CD4-positive, alpha-beta T cell treated with Interleukin-6 for 4 hours (primary cell): ENCODE results near the gene EHMT1.
A peak's percentile ranks its signal among the peaks of the same experiment; 100 is the strongest.
"Not testable (repeated sequence)": the region's sequence is repeated elsewhere in the genome, so short reads cannot be mapped to it uniquely, and the experiment has no call there.

Source experiments
- DNase-seq: peaks from one replicate; pipeline ENCODE4 v3.0.0-alpha.2; 2020; ENCODE audit warnings: mixed read lengths

The EHMT1 gene

DNA sequence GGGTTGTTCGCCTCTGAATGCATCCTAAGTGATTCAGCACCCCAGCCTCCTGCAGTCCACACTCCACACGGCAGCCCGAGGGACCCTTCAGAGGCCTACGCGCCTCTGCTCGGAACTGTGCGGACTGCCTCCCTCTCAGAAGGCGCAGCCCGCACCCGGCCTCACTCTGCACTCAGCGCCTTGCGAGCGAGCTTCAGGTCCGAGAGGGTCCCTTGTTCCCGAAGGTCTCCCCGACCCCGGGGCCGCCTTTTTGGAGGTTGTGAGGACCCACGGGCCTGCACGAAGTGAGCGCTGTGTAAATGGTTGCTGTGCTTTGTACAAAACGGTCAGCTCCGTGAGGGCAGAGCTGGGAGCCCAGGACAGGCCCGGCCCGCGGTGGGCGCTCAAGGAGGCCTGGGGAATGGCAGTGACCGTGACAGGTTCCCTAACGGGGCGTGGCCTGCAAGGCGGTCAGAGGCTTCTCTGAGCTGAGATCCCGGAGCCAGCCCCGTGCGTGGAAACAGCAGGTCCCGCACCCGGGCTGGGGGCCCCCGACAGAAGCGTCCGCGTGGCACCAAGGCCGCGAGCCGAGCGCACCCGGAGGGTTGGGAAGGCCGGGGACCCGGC is 258.1 kb downstream of the EHMT1 start:
- no peak for DNase-seq

DNA sequence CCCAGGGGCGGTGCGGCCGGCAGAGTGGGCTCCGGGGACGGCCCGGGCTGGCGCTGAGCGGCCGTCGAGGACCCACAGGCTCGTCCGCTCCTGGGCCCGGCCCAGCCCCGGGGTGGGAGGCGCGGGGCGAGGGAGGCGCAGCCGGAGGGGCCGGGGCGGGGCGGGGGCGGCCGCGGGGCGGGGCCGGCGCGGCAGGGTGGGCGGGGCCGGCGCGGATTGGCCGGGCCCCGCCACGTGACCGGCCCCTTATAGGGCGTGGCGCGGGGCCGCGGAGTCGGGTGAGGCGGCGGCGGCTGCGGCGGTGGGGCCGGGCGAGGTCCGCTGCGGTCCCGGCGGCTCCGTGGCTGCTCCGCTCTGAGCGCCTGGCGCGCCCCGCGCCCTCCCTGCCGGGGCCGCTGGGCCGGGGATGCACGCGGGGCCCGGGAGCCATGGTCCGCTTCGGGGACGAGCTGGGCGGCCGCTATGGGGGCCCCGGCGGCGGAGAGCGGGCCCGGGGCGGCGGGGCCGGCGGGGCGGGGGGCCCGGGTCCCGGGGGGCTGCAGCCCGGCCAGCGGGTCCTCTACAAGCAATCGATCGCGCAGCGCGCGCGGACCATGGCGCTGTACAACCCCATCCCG is 258.8 kb downstream of the EHMT1 start, which contains the start of gene CACNA1B:
Gene CACNA1B (plus strand): TSS at position 277 of the 617 bp plus-strand sequence. CDS start 152 bp downstream, at position 429.
- DNase-seq = not testable (repeated sequence)

DNA sequence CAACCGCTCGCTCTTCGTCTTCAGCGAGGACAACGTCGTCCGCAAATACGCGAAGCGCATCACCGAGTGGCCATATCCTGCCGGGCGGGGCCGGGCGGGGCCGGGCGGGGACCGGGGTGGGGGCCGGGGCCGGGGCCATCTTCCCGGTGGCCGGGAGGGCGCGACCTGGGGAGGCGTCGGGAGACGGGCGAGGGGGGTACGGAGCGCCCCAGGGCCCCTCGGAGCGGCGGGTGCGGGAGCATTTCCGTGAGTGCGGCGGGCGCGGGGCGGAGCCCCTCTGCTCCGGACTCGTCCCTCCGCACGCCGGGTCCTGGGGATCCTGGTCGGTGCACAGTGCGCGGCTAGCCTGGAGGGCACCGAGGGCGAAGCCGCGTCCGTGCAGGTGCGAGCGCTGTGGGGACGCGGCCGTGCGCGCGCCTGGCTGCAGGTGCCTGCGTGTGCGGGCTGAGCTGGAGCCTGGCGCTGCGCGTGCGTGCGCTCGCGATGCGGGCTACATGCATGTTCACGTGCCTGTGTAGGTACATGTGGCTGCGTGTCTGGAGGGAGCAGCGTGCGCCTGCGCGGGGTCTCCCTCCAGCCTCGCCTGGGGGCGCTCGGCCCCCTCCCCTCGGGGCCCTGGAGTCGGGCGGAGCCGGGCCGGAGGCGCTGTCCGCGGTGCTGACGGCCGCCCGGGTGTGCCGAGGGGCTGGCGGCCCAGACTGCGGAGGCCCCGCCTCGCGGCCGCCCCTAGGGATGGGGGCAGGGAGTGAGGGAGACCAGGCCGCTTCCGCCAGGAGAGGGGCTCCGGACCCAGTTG is 259.5 kb downstream of the EHMT1 start:
- DNase-seq = peak; percentile 6

DNA sequence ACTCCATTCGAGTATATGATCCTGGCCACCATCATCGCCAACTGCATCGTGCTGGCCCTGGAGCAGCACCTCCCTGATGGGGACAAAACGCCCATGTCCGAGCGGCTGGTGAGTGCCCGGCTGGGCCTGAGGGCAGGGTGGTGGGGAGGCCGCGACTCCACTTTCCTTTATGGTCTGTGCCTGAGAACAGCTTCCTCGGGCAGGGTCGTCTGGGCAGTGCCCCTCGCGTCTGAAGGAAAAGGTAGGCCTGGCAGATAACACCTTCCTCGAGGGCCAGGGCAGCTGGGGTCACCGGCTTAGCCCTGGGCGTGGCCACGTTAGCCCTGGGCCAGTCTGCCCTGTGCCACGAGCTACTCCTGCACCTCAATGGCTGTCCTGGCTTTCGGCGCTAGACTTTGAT is 260.2 kb downstream of the EHMT1 start:
- no peak for DNase-seq

DNA sequence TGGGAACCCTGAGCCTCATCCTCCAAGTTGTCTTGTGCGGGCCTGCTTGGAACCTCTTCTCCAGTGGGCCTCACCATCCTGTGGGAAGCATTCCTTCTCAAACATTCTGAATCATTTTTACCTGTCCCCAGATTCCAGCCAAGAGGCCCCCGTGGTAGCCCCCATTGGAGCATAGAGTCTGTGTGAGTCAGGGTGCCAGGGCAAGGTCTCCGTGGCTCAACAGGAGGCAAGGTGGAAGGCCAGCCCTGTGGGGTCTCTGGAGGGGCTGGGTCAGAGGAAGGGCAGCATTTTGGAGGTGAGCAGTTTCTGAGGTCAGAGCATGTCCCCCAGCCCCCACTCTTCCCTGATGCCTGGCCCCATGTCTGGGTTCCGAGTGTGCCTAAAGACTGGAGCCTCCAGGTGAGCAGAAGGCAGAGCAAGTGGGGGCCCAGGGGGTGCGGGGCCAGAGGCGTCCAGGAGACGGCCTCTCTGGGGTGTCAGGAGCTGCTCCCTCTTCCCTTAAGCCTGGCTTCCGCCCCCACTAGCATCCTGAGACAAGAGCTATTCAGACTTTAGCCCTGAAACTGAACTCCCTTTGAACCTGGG is 260.9 kb downstream of the EHMT1 start:
- DNase-seq = no peak

DNA sequence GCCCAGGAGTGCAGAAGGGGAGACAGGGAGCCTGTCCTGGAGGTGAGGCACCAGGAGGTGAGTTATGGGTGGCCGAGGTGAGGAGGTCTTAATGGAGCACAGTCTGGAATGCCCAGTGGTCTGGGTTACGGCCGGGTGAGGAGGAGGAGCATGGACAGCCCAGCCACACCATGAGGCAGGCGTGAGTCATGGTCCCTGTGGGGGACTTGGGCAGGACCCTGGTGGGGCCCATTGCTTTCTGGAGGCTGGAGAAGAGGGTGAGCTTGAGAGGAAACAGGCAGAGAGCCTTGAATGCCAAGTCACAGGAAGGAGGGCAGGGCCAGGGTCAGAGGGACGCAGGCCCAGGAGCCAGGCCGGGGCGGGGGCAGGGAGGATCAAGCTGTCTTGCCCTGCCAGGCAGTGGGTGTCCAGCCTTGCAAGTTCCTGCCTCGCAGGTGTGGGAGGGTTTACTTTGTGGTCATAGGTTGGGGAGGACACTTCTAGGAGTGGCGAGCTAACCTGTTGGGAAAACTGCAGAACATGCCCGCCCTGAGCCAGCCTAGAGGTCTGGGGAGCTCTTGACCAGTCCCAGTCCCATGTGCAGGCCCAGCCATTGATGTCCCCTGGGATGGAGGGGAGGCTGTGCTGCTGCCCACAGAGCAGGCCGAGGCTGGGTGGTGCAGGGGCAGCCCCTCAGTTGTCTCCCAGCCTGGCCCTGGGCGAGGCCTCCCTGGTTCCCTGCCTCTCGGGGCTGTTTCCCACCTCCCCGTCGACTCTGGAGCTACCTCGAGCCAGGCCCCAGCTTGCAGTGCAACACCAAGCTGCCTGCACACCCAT is 261.6 kb downstream of the EHMT1 start:
- DNase-seq = no peak

DNA sequence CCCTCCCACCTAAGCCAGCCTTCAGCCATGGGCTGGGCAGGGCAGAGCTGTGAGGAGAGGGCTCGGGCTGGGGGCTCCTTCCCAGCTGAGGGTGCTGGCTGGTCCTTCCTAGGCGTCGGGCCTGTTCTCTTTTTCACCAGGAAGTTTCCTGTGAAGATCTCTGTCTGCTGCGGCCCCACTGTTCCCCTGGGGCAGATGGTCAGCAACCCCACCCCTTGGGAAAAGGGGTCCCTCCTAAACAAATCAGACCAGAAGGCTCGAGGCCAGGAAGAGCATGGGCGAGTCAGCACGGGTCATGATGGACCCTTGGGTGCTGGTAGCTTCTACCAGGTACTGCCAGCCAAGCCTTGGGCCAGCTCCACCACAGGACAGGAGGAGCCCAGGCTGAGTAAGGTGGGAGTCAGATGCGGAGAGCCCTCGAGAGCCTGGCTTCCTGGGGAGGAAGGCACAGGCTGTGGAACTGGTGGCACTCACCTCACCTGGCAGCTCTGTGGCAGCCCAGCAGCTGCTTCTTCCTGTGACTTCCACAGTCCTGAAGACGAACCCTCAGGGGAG is 262.2 kb downstream of the EHMT1 start:
- DNase-seq = no peak

DNA sequence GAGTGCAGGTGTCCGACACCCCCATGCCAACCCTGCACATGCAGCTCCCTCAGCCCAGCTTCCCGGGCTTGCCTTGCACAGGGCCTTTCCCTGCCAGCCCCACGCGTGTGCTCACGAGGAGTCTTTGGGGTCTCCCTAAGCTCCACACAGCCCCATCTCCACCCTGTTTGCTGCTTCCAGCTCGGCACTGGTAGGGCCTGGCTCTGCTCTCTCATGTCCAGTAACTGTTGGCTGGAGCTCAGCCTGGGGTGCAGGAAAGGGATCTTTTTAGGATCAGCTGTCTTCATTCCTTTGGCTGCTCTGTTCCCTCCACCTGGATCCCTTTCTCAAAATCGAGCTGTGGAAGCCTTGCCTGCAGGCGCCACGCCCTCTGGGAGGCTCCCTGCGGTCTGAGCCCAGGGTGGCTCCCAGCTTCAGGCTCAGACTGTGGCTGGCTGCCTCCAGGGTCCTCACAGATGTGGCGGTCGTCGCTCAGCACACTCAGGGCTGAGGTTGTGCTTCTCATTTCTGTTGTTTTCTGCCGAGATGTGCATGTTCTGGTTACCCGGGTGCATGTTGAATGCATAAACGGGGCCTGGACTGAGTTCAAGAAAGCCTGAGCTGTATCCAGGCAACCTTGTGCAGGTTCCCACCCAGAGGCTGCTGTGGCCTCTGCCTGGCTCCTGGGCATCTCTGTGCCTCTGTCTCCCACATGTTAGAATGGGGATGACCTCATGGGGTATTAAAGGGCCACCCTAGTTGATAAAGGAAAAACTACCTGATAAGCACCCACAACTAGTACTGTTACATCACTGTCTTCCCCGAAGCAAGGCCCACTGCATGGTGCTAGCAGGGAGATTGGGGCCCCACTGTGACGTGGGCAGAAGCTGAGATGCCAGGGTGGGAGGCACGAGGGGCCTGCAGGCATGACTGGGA is 263.0 kb downstream of the EHMT1 start:
- no peak for DNase-seq

DNA sequence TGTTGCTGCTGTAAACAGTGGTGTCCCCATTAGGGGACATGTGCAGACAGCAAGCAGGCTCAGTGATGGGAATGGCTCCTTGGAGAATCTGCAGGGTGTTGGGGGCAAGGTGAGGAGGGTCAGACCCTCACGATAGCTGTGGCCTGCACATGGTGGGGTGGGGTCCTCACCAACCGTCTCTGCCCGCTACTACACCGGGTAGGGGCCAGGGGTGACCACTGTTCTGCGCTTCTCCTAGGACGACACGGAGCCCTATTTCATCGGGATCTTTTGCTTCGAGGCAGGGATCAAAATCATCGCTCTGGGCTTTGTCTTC is 263.7 kb downstream of the EHMT1 start:
- DNase-seq = no peak

DNA sequence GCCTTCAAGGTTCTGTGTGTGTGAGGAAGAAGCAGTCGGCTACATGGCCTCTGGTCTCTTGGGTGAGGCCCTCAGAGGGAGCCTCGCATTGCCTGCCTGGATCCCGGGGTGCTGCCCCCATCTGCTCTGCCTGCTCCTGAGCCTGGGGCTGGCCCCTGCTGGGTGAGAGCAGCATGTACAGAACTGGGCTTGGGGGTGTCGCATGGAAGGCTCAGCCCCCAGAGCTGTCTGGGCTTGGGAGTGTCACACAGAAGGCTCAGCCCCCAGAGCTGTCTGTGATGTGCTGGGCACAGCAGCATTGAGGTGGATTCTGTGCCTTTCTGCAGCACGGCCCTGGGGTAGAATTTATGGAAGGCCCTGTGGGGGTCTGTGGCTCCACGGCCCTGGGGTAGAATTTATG is 265.2 kb downstream of the EHMT1 start:
- not testable (repeated sequence) for DNase-seq

DNA sequence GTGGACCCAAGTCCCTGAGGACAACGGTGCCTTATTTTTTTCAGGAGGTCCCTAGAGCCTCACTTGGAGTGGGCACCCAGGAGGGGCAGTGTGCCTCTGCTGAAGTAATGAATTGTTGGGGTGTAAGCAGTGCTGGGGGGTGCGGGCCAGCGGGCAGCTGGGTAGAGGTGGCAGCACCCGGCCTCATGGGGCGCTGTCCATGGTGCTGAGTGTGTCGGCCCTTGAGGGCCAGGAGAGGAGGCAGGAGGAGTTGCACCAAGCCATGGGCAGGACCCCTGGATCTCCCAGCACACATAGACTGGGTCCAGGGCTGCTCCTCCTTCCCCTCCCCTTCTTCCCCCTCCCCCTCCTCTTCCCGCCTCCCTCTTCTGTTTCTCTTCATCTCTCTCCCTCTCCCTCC is 265.7 kb downstream of the EHMT1 start:
- not testable (repeated sequence) for DNase-seq

DNA sequence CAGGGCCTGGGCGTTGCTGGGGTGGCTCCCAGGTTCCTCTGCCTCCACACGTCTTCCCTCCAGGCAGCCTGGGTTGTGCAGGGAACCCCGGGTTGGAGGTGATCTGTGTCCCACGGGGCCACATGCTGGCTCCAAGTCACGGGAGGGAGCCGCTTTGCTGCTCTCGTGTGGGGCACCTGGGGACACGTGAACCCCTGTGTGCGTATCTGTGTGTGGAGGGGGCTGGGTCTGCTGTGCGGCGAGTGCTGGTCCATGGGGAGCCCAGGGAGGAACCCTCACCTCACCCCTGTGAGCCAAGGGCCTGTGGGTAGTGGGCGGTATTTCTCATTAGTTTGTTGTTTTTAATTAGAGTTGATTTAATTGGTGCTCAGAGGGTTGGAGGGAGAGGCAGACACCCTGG is 266.3 kb downstream of the EHMT1 start:
- not testable (repeated sequence) for DNase-seq
